ENCODE data around the gene FIBP.
"Not testable (repeated sequence)": the region's sequence is repeated elsewhere in the genome, so short reads cannot be mapped to it uniquely, and the experiment has no call there.

The FIBP gene

DNA sequence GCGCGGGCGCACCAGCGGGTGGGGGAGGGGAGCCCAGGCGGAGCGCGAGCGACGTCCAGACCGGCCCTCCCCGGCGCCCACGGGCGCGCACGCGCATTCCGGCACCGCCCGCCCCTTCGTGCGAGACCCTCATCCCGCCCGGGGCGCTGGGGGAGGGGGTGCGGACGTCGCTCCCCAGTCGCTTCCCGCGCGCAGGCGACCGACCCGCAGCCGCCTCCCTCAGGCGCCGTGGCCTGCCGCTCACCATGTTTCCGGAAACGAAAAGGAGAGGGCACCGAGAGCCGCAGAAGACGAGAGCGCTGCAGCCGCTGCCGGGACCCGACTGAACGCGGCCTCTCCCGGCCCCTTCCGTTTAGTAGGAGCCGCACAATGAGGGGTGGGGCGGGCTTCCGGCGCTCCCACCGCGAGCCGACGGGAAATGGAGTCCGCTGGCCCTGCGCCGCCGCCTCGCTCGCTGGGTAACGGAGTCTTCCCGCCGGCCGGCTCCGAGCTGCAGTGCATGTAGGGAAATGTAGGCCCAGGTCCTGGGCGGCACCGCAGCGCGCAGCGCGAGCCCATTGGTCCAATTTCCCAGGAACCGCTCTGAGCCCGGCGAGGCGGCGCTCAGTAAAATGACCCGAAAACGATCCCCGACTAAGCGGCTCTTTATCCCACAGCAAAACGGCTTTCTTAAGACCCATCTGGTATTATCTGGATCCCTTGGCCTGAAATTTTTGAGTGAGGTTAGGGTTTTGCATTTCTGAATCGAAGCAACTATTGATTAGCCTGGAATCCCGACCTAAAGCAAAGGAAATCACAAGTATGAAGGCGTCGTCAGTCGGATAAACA lies 30.2 kb downstream of the FIBP start, which contains the start of gene CFL1:
Gene CFL1, minus strand, starts transcription at position 328 of the 828 bp plus-strand sequence. Its CDS starts 81 bp downstream, at position 247.
- peak; percentile 98 for DNase-seq

- peak; percentile 71 for DNase-seq
Measured at GRCh38 chr11:65857500-65857852, 30.8 kb downstream of the FIBP start.

DNA sequence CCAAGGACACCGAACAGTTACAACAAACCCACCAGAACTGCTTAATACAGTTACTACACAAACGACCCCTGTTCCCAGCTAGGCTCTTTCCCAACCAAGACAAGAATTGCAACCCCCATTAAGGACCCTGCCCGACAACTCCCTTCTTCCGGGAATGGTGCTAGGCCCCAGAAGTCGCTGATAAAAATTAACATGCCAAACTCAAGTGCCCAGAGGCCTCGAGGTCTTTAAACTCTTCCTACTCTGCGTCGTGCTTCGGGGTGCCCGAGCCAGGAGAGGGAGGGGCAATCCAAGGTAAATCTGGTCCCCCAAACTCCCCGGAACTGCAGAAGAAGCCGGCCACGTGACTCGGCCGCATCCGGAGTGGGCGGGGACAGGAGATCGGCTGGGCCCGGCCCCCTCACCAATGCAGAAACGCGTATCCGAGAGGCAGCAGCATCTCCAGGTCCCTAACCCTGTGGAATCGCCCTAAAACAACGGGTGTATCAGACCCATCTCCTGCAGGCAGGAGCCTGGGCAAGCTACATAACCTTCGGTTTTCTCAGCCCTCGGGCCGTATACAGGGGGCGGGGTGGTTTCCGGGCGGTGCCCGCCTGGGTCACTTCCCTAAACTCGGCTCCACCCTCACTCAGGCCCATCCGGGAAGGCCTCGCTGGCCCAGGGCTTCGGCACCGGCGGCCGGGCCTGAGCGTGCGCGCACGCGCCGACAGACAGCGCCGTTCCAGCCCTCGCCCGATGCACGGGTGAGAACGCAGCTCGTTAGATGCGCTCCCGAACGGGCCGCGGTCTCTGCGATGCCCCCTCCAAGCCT lies 31.4 kb downstream of the FIBP start:
- peak; percentile 90 for DNase-seq

DNA sequence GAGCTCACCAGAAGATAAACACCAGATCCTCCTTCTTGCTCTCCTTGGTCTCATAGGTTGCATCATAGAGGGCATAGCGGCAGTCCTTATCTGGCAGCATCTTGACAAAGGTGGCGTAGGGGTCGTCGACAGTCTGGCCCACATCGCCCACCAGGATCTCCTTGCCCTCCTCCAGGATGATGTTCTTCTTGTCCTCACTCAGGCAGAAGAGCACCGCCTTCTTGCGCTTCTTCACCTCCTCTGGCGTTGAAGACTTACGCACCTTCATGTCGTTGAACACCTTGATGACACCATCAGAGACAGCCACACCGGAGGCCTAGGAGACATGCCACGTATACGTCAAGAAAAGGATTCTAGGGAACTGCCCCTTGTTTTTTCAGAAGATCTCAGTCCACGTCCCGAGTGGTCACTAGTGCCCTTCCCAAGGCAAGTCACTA lies 32.3 kb downstream of the FIBP start:
- no peak for DNase-seq

DNA sequence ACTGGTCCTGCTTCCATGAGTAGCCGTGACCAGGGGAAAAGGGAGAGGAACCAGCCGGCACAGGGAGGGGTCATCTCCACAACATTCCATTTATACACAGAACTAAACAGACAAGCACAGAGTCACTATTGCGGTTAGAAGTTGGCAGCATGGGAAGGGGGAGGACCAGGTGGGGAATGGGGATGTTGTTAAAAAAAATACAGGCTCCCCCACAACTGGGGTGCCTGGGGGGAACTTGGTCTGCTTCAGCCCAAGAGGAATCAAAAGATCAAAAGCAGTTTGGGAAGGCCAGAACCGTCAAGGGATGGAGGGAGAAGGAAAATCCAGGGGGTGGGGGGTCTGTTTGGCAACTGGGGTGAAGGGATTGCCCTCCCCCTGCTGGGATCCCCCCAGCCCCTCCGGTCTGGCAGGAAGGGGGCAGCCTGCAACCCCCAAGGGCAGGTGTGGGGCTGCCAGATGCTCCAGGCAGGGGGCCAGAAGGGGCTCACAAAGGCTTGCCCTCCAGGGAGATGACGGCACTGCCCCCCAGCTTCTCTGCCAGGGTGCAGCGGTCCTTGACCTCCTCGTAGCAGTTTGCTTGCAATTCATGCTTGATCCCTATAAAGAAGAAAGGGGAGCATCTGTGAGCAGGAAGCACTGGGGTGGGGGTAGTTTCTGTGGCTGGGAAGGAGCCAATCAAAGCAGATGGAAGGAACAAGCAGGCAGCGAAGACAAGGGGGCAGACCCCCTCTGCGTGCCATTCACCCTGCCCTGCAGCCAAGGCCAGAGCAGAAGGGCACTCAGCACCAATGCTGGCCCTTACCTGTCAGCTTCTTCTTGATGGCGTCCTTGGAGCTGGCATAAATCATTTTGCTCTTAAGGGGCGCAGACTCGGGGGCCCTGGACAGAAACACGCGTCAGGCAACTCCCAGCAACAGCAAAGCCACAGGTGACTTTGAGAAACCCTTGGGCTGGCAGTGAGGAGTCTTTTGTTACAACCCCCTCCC lies 33.1 kb downstream of the FIBP start:
- DNase-seq: no peak

DNA sequence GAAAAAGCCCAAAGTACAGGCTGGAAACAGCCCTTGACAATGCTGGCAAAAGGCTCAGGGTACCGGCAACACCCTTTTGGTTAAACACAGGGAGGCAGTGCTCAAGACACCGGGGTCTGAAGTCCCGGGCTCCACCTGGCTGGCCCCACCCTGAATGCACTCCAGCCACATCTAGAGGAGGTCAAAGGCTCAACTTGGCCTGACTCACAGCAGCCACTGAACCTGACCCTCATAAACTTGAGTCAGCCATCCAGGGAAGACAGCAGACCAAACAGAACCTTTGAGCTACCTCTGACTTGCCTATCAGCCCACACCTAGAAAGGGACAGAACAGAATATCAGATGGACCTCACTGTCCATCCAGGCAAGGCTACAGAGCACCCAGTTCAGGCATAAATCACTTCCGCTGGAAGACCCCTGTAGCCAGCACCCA lies 34.1 kb downstream of the FIBP start:
- DNase-seq: no peak

GRCh38 chr11:65853246-65853979 lies 34.9 kb downstream of the FIBP start:
- DNase-seq: no peak

DNA sequence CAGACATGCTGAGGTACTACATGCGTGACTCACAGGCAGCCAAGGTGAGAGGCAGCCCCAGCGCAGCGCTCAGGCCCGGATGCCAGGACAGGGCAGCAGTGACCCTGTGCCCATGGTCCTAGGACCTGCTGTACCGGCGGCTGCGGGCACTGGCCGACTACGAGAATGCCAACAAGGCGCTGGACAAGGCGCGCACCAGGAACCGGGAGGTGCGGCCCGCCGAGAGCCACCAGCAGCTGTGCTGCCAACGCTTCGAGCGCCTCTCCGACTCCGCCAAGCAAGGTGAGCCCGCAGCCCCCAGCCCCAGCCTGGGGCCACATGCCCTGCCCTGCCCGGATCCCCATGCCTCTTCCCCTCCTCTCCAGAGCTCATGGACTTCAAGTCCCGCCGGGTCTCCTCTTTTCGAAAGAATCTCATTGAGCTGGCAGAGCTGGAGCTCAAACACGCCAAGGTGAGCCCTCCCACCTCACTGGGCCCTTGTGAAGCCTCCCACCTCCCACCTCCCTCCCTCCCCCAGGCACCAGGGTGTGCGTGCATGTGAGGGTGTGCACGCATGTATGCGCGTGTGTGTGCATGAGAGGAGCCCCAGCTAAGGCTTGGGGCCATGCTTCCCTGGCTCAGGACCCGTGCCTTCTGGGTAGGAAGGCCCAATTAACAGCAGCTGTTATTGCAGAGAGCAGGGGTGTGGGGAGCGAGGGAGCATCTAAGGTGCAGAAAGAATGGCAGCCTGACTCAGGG lies 35.6 kb downstream of the FIBP start:
- DNase-seq: no peak

DNA sequence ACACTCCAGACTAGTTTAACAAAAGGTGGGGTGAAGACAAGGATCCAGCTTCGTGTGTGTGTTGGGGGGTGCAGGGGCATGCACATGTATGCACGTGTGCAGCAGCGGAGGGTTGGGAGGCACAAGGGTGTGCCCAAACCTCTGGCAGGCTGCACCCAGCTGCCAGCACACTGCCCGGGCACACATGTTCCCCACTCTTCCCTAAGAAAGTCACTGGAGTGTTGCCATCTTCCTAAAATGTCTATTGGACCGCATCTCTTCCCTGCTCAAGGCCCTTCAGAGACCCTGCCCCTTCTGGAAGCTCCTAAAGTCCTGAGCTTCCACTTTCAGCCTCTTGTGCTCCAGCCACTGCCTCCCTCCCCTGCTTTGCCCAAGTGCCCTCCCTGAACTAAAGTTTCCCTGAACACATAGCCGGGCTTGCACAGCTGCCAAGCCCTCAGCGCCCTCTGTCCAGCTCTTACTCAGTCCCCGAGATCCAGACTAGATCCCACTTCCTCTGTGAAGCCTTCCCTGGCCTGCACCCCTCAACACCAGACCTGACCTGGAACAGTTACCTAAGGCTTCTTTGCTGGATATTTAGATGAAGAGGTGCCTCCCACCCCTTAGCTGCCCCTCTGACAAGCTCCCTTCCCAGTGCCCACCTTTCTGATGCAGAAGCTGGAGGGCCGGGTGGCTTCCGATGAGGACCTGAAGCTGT lies 36.3 kb downstream of the FIBP start:
- DNase-seq: no peak

DNA sequence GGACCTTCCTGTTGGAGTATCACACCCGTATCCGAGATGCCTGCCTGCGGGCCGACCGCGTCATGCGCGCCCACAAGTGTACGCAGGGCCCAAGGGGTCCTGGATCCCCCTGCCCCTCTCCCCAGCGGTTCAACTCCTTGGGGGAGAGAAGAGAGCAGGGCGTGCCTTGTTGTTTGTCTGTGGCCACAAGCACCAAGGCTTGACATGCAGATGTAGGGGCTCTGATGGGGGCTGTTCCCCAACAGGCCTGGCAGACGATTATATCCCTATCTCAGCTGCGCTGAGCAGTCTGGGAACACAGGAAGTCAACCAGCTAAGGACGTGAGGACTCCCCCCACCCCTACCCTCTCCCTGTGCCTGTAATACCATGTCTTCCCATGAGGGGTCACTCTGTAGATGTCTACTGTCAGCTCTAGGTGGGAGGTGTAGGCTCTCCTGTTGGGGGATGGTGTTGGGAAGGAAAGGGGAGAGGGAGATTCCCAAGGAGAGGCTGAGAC lies 37.1 kb downstream of the FIBP start:
- DNase-seq: peak; percentile 52

DNA sequence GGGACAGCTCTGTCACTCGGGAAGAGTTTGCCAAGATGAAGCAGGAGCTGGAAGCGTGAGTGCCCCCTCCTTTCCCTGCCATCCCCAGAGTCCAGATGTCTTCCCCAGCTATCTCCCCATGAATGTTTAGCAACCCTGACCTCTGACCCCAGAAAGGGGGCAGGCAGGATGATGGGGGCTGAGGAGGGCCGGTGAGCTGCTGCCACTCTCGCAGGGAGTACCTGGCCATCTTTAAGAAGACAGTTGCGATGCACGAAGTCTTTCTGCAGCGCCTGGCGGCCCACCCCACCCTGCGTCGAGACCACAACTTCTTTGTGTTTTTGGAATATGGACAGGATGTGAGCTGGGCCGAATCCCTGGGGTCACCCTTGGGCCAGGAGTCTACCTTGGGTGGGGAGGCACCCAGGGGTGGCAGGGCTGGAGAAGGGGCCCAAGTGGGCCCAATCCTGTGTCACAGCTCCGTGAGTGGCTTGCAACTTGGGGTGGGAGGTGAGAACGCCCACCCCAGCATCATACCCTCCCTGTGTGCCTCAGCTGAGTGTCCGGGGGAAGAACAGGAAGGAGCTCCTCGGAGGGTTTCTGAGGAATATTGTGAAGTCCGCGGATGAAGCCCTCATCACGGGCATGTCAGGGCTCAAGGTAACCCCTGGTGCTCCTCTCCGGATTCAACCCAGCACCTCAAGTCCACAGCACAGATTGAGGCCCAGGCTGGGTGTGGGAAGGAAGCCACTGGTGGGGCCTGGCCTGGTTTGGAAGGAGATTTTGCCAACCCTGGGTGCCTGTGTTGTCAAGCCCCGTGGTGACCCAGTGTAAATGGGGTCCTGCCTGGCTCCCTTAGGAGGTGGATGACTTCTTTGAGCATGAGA lies 37.8 kb downstream of the FIBP start:
- DNase-seq: no peak

- DNase-seq: no peak
Measured at GRCh38 chr11:65849771-65850216, 38.5 kb downstream of the FIBP start.

DNA sequence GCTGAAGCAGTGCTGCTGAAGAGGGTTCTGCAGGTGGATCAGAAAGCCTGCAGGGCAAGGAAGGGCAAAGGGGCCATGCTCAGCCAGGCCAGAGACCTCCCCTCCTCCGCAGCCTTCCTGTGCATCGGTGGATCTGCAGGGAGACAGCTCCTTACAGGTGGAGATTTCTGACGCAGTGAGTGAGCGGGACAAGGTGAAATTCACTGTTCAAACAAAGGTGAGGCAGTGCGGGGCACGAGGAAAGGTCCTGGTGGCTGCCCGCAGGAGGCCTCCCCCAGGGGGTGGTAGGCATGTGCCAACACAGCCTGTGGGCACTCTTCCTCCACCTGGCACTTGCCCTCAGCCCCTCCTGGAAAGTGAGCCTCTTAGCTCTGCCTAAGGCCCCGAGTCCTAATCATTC lies 38.9 kb downstream of the FIBP start:
- no peak for DNase-seq

DNA sequence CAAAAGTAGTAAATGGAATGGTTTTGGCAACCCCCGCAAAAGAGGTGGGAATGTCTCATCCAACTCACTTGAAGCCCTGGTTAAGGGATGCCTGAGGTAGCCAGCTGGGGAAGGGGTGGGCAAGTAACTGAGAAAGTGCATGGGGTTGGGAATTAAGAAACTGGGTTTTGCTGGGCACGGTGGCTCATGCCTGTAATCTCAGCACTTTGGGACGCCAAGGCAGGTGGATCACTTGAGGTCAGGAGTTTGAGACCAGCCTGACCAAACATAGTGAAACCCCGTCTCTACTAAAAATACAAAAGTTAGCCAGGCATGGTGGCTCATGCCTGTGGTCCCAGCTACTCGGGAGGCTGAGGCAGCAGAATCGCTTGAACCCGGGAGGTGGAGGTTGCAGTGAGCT lies 39.6 kb downstream of the FIBP start:
- not testable (repeated sequence) for DNase-seq

- no peak for DNase-seq
Measured at GRCh38 chr11:65847746-65848145, 40.5 kb downstream of the FIBP start.

GRCh38 chr11:65844231-65844872 lies 43.9 kb downstream of the FIBP start:
- DNase-seq: no peak

- no peak for DNase-seq
Measured at GRCh38 chr11:65843811-65844210, 44.5 kb downstream of the FIBP start.

DNA sequence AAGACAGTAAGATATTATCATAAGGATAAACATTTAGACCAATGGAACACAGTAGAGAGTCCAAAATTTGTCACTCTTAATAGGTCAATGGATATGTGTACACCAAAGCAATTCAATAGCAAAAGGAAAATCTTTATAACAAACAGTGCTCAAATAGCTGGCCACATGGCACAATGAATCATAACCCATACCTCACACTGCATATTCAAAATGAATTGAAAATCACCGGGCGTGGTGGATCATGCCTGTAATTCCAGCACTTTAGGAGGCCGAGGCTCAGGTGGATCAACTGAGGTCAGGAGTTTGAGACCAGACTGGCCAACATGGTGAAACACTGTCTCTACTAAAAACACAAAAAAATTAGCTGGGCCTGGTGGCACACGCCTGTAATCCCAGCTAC lies 46.1 kb downstream of the FIBP start:
- DNase-seq: no peak

- no peak for DNase-seq
Measured at GRCh38 chr11:65834202-65834601, 54.1 kb downstream of the FIBP start.

Measured in OCI-M1 (cell line).